GM10266 (cell line): ENCODE results near the gene NELL2.

Experiments used
- DNase-seq: peaks from one replicate; pipeline ENCODE4 v3.0.0; 2012; ENCODE audit errors: extremely low spot score
- CTCF ChIP-seq: IDR thresholded peaks from 2 replicates; pipeline ENCODE4 v1.5.1; 2012; ENCODE audit warnings: mild to moderate bottlenecking, low read depth; ENCODE audit not compliant: control insufficient read depth, insufficient read depth; ENCODE audit errors: missing control alignments

NELL2 gene

DNA sequence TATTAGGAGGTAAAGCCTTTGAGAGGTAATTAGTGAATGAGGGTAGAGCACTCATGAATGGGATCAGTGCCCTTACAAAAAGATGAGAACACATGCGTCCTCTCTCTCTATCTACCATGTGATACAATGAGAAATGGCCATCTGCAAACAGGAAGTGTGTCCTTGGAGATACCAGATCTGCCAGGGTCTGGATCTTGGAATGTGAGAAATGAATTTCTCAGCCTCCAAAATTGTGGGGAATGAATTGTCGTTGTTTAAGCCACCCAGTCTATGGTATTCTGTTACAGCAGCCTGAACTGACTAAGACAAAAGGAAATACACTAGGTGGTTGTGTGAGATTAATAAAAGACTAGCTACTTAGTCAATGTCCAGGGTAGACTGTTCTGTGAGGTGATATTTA lies 366.6 kb downstream of the NELL2 start:
- TF ChIP-seq CTCF, result no peak
- no peak for DNase-seq

GRCh38 chr12:44507461-44507860 lies 368.7 kb downstream of the NELL2 start:
- TF ChIP-seq CTCF, result no peak
- no peak for DNase-seq

DNA sequence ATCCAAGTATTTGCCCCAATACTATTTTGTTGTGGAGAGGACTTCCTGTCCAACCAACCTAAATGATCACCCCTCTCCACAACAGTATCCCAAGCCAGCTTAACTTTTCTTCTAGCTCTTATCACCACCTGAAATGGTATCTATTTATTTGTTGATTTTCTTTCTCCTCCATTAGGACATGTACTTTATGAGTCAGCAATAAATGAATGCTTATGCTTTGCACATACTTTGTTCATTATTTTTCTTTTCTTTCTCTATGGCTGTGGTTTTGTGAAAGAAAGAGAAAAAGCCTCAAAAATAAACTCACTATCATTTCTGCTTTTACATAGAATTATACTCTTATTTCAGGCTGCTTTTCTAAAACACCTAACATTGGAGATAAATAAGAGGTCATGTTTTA lies 371.3 kb downstream of the NELL2 start:
- TF ChIP-seq CTCF, result no peak
- DNase-seq, result no peak

DNA sequence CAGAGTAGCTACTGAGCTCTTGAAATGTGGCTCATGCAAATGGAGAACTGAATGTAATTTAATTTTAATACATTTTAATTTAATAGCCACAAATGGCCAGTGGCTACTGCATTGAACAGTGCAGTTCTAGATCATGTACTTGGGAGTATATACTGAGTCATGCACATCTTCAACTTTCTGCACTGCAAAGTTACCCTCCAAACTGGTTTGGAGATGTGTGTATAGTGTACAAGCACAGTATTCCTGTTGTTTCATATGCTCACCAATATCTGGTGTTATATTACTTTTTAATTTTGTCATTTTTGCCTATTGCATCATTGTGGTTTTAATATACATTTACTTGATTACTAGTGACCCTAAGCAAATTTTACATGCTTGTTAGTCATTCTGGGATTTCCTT lies 372.8 kb downstream of the NELL2 start:
- no peak for TF ChIP-seq CTCF
- no peak for DNase-seq

GRCh38 chr12:44502681-44503080 lies 373.4 kb downstream of the NELL2 start:
- DNase-seq, result no peak
- no peak for TF ChIP-seq CTCF

DNA sequence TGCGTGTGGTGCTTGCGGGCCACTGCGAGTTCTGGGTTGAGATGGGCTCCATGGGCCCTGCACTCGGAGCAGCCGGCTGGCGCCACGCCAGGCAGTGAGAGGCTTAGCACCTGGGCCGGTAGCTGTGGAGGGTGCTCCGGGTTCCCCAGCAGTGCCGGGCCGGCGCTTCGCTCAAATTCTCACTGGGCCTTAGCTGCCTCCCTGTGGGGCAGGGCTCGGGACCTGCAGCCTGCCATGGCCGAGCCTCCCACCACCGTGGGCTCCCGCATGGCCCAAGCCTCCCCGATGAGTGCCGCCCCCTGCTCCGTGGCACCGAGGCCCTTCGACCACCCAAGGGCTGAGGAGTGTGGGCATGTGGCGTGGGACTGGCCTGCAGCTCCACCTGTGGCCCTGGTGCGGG lies 375.7 kb downstream of the NELL2 start:
- no peak for TF ChIP-seq CTCF
- no peak for DNase-seq

GRCh38 chr12:44497044-44497443 lies 379.1 kb downstream of the NELL2 start:
- no peak for TF ChIP-seq CTCF
- no peak for DNase-seq

DNA sequence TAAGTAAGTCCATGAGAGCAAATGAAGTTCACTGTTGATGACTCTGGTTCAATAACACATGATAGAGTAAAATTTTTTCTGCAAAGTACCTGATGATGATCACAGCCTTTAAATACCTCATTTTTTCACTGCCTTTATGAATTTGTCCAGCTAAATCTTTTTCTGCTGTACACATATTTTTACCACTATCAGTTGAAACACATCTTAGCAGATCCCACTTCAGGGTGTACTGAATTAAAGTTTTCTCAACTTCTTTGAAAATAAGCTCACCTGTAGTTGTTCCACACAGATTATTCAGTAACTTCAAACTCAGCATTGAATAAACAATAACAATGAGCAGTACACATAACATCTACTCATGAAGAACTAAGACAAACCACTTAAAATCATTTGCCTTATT lies 385.9 kb downstream of the NELL2 start:
- TF ChIP-seq CTCF, result no peak
- no peak for DNase-seq
